ENCODE results near the gene DECR2.

GRCh38 chr16:398561-399339, 2.9 kb upstream of the DECR2 start:
- no peak for TF ChIP-seq CTCF (IDR thresholded peaks at IDR 0.05)
- TF ChIP-seq EP300 (IDR thresholded peaks at IDR 0.05): no peak

Measured in sigmoid colon (tissue), 4 donors.